MM.1S (cell line): Measurements from ENCODE around the gene FBLN2.

Source experiments
- CTCF ChIP-seq: fragments of 300-600 bp; sonication (generic); IDR thresholded peaks from 2 replicates; pipeline ENCODE4 v1.5.1; 2016; ENCODE audit warnings: antibody characterized with exemption, low read length, mixed read lengths
- EZH2 ChIP-seq: fragments of 300-600 bp; sonication (generic); optimal IDR thresholded peaks from 2 replicates; pipeline ENCODE3; 2017; ENCODE audit warnings: low read depth, mild to moderate bottlenecking, antibody characterized with exemption, low read length, mixed read lengths
- EZH2phosphoT487 ChIP-seq: fragments of 300-600 bp; sonication (generic); IDR thresholded peaks from 2 replicates; pipeline ENCODE4 v1.6.1; 2018; ENCODE audit warnings: antibody characterized with exemption, low read length

GRCh38 chr3:13627681-13628080 is 78.8 kb downstream of the FBLN2 start:
- TF ChIP-seq CTCF (no peak), EZH2 (no peak), EZH2phosphoT487 (no peak)
